Central memory CD8-positive, alpha-beta T cell (primary cell): ENCODE measurements around the gene ZNF234.
"Not testable (repeated sequence)": the region's sequence is repeated elsewhere in the genome, so short reads cannot be mapped to it uniquely, and the experiment has no call there.

Experiments
- ATAC-seq: fragments of 150-1000 bp; cut with Tn5 transposase; replicated peaks from 2 replicates; pipeline ENCODE4 v1.10.0; 2022; ENCODE audit warnings: mild to moderate bottlenecking, moderate FRiP score, moderate number of reproducible peaks; ENCODE audit not compliant: poor library complexity, severe bottlenecking; ENCODE audit errors: extremely low read depth
- DNase-seq, 2 donors: peaks; one replicate each; pipeline ENCODE4 v3.0.0; 2021; ENCODE audit warnings: low spot score in 2 of 2
- H3K27ac Mint-ChIP-seq: one replicate; pipeline ENCODE4 v1.8.0; 2022; ENCODE audit warnings: low read depth, mild to moderate bottlenecking, moderate library complexity, mixed read lengths
- H3K27me3 Mint-ChIP-seq: one replicate; pipeline ENCODE4 v1.8.0; 2022; ENCODE audit warnings: mixed read lengths
- H3K36me3 Mint-ChIP-seq: one replicate; pipeline ENCODE4 v1.8.0; 2022; ENCODE audit warnings: mild to moderate bottlenecking, moderate library complexity, mixed read lengths; ENCODE audit not compliant: insufficient read depth
- H3K4me1 Mint-ChIP-seq: one replicate; pipeline ENCODE4 v1.8.0; 2022; ENCODE audit warnings: mixed read lengths
- H3K4me3 Mint-ChIP-seq: one replicate; pipeline ENCODE4 v1.8.0; 2022; ENCODE audit warnings: mild to moderate bottlenecking, moderate library complexity, mixed read lengths
- H3K9me3 Mint-ChIP-seq: one replicate; pipeline ENCODE4 v1.8.0; 2022; ENCODE audit warnings: mixed read lengths

The ZNF234 gene

GRCh38 chr19:44202470-44202869 is 61.1 kb downstream of the ZNF234 start:
- peaks cover 5% of the 10 kb centered on the region for H3K9me3 Mint-ChIP-seq

GRCh38 chr19:44202974-44203373 is 61.6 kb downstream of the ZNF234 start:
- Mint-ChIP-seq H3K9me3 (peaks cover 5% of the 10 kb centered on the region), H3K27me3 (peaks cover 32% of the 10 kb centered on the region), H3K36me3 (peaks cover 2% of the 10 kb centered on the region), H3K4me3 (no peak overlapping the region), H3K4me1 (peaks cover 10% of the 10 kb centered on the region), H3K27ac (no peak overlapping the region)
- no peak for DNase-seq
- ATAC-seq, result no peak

More at GRCh38 chr19:44202470-44202869, 61.1 kb downstream of the ZNF234 start:
- Mint-ChIP-seq H3K4me1 (peaks cover 6% of the 10 kb centered on the region), H3K36me3 (peaks cover 2% of the 10 kb centered on the region), H3K4me3 (no peak overlapping the region), H3K27me3 (peaks cover 32% of the 10 kb centered on the region), H3K27ac (no peak overlapping the region)
- DNase-seq, result no peak
- ATAC-seq, result no peak

GRCh38 chr19:44203877-44204276 is 62.5 kb downstream of the ZNF234 start:
- ATAC-seq, H3K4me3 Mint-ChIP-seq, DNase-seq, H3K9me3 Mint-ChIP-seq, H3K36me3 Mint-ChIP-seq, H3K27ac Mint-ChIP-seq: not testable (repeated sequence)
- Mint-ChIP-seq H3K27me3 (peaks cover 27% of the 10 kb centered on the region), H3K4me1 (peaks cover 10% of the 10 kb centered on the region)

- Mint-ChIP-seq H3K9me3 (peaks cover 5% of the 10 kb centered on the region), H3K36me3 (peaks cover 2% of the 10 kb centered on the region), H3K4me3 (no peak overlapping the region), H3K27ac (no peak overlapping the region), H3K4me1 (peaks cover 10% of the 10 kb centered on the region), H3K27me3 (peaks cover 23% of the 10 kb centered on the region)
- ATAC-seq, result no peak
- no peak for DNase-seq
Observed at GRCh38 chr19:44204772-44205171, 63.4 kb downstream of the ZNF234 start.

GRCh38 chr19:44207126-44207803 is 65.9 kb downstream of the ZNF234 start:
- H3K9me3 Mint-ChIP-seq, result peaks cover 5% of the 10 kb centered on the region
- H3K27me3 Mint-ChIP-seq, result peaks cover 15% of the 10 kb centered on the region
- H3K27ac Mint-ChIP-seq, result peak overlapping the region; percentile 92
- H3K36me3 Mint-ChIP-seq, result peaks cover 3% of the 10 kb centered on the region
- ATAC-seq, result peak; percentile 65
- H3K4me1 Mint-ChIP-seq, result peaks cover 10% of the 10 kb centered on the region
- peak; percentile 44 to 53 for DNase-seq
- peak overlapping the region; percentile 90 for H3K4me3 Mint-ChIP-seq
